GM23338 (cell line): ENCODE data around the gene CD34. TPM values are rescaled to one million over a fixed set of nuclear protein-coding genes. Genes with fewer than 3 reads are reported as not detected.

ENCODE experiments used
- ATAC-seq: fragments of 200-7000 bp; cut with Tn5 transposase; 3 replicates; pipeline ENCODE4 v1.9.1; 2020
- DNase-seq: peaks from one replicate; pipeline ENCODE4 v3.0.0-alpha.2; 2015; ENCODE audit warnings: low spot score
- H2AFZ ChIP-seq: fragments of 200-600 bp; sonication (generic); 2 replicates; pipeline ENCODE4 v1.8.0; 2016; ENCODE audit warnings: antibody characterized with exemption, mild to moderate bottlenecking, moderate library complexity
- H3F3A ChIP-seq: fragments of 200-600 bp; sonication (generic); replicated peaks from 2 replicates; pipeline ENCODE4 v1.8.0; 2017; ENCODE audit warnings: antibody characterized with exemption, mixed run types, low read depth
- H3K27ac ChIP-seq: fragments of 200-600 bp; sonication (generic); 2 replicates; pipeline ENCODE4 v1.6.1; 2016; ENCODE audit warnings: low read depth
- H3K27me3 ChIP-seq: fragments of 200-600 bp; sonication (generic); 2 replicates; pipeline ENCODE4 v1.8.0; 2016; ENCODE audit warnings: mild to moderate bottlenecking, mixed run types, moderate library complexity; ENCODE audit not compliant: insufficient read depth
- H3K36me3 ChIP-seq: fragments of 200-600 bp; sonication (generic); 2 replicates; pipeline ENCODE4 v1.8.0; 2016; ENCODE audit warnings: mild to moderate bottlenecking; ENCODE audit not compliant: insufficient read depth
- H3K4me1 ChIP-seq: fragments of 200-600 bp; sonication (generic); 2 replicates; pipeline ENCODE4 v1.8.0; 2016; ENCODE audit warnings: mild to moderate bottlenecking, moderate library complexity; ENCODE audit not compliant: insufficient read depth
- H3K4me2 ChIP-seq: fragments of 200-600 bp; sonication (generic); 2 replicates; pipeline ENCODE4 v1.7.1; 2017; ENCODE audit warnings: mixed run types
- H3K4me3 ChIP-seq: fragments of 200-600 bp; sonication (generic); 2 replicates; pipeline ENCODE4 v1.6.1; 2016; ENCODE audit warnings: mixed run types
- H3K79me2 ChIP-seq: fragments of 200-600 bp; sonication (generic); replicated peaks from 2 replicates; pipeline ENCODE4 v1.8.0; 2017; ENCODE audit warnings: mild to moderate bottlenecking; ENCODE audit not compliant: insufficient read depth
- H3K9me2 ChIP-seq: fragments of 200-600 bp; sonication (generic); 2 replicates; pipeline ENCODE4 v1.8.0; 2017; ENCODE audit not compliant: insufficient read depth
- H4K20me1 ChIP-seq: fragments of 200-600 bp; sonication (generic); replicated peaks from 2 replicates; pipeline ENCODE4 v1.8.0; 2017; ENCODE audit warnings: mild to moderate bottlenecking; ENCODE audit not compliant: insufficient read depth
- H3K27ac Mint-ChIP-seq: 2 replicates; pipeline ENCODE4 v1.8.0; 2020; ENCODE audit warnings: inconsistent platforms, mild to moderate bottlenecking, moderate library complexity, mixed read lengths
- H3K27me3 Mint-ChIP-seq: 3 replicates; pipeline ENCODE4 v1.8.0; 2022; ENCODE audit warnings: low read depth, mild to moderate bottlenecking, moderate library complexity, mixed read lengths, inconsistent platforms; ENCODE audit not compliant: insufficient read depth, poor library complexity
- H3K36me3 Mint-ChIP-seq: 3 replicates; pipeline ENCODE4 v1.8.0; 2021; ENCODE audit warnings: low read depth, mild to moderate bottlenecking, inconsistent platforms, moderate library complexity, mixed read lengths
- H3K4me1 Mint-ChIP-seq: 3 replicates; pipeline ENCODE4 v1.8.0; 2020; ENCODE audit warnings: mild to moderate bottlenecking, inconsistent platforms, mixed read lengths
- H3K4me3 Mint-ChIP-seq: 3 replicates; pipeline ENCODE4 v1.8.0; 2021; ENCODE audit warnings: moderate library complexity, mild to moderate bottlenecking, inconsistent platforms, mixed read lengths
- H3K9me3 Mint-ChIP-seq: 3 replicates; pipeline ENCODE4 v1.8.0; 2020; ENCODE audit warnings: moderate library complexity, mild to moderate bottlenecking, inconsistent platforms, mixed read lengths
- CREB1 ChIP-seq: fragments of 250-450 bp; sonication (Bioruptor Pico); IDR thresholded peaks from 2 replicates; pipeline ENCODE4 v1.5.0; 2020; ENCODE audit warnings: low read depth, mild to moderate bottlenecking, moderate library complexity
- EZH2 ChIP-seq: fragments of 200-600 bp; sonication (generic); IDR thresholded peaks from one replicate; pipeline ENCODE4 v1.8.0; 2017; ENCODE audit warnings: antibody characterized with exemption, mild to moderate bottlenecking, low read depth; ENCODE audit not compliant: unreplicated experiment
- EZH2phosphoT487 ChIP-seq: fragments of 200-600 bp; sonication (generic); IDR thresholded peaks from one replicate; pipeline ENCODE4 v1.8.1; 2018; ENCODE audit warnings: antibody characterized with exemption; ENCODE audit not compliant: unreplicated experiment
- JUNB ChIP-seq: IDR thresholded peaks from one replicate; pipeline ENCODE4 v1.6.1; 2016; ENCODE audit warnings: antibody characterized with exemption; ENCODE audit not compliant: unreplicated experiment
- NANOG ChIP-seq: IDR thresholded peaks from 2 replicates; pipeline ENCODE4 v1.6.1; 2016; ENCODE audit warnings: antibody characterized with exemption, borderline replicate concordance
- POLR2AphosphoS5 ChIP-seq: IDR thresholded peaks from 2 replicates; pipeline ENCODE4 v1.6.1; 2016; ENCODE audit warnings: antibody characterized with exemption, low read depth
- REST ChIP-seq: IDR thresholded peaks from one replicate; pipeline ENCODE4 v1.6.1; 2018; ENCODE audit warnings: antibody characterized with exemption; ENCODE audit not compliant: unreplicated experiment
- STAT1 ChIP-seq: IDR thresholded peaks from one replicate; pipeline ENCODE4 v1.6.1; 2016; ENCODE audit warnings: antibody characterized with exemption; ENCODE audit not compliant: unreplicated experiment
- ZNF331 ChIP-seq: fragments of 250-450 bp; sonication (Bioruptor Pico); IDR thresholded peaks from 2 replicates; pipeline ENCODE4 v1.5.0; 2020; ENCODE audit warnings: low read depth, mild to moderate bottlenecking, moderate library complexity
- polyA plus RNA-seq: library from polyadenylated mRNA; unstranded; fragments of >200 nt; fragmentation: Nextera tagmentation; extraction: Ambion mirVana; gene quantifications from 2 replicates; pipeline ENCODE4 v1.2.1, GENCODE V29; 2016
- total RNA-seq: library from RNA; depleted of rRNA; stranded (reverse); fragments of >200 nt; shearing (Covaris generic); gene quantifications from 2 replicates; pipeline ENCODE4 v1.2.3, GENCODE V29; 2014
- TF ChIP-seq, protein P1 (sequence below), 2 experiments: fragments of 200-600 bp in 1 of 2; sonication (generic) in 1 of 2; conservative IDR thresholded peaks; 2 replicates each; pipeline versions ENCODE4 v1.5.1 to v1.6.1; 2016 to 2017; ENCODE audit warnings: antibody characterized with exemption in 2 of 2, low read depth in 2 of 2, mild to moderate bottlenecking in 2 of 2, moderate library complexity in 1 of 2
- TF ChIP-seq, protein P2 (sequence below): IDR thresholded peaks from 2 replicates; pipeline ENCODE4 v1.6.1; 2016; ENCODE audit warnings: antibody characterized with exemption

The CD34 gene
- total and polyA plus RNA-seq, 2 experiments from 2014 or later: 0.07 to 0.18 TPM

DNA sequence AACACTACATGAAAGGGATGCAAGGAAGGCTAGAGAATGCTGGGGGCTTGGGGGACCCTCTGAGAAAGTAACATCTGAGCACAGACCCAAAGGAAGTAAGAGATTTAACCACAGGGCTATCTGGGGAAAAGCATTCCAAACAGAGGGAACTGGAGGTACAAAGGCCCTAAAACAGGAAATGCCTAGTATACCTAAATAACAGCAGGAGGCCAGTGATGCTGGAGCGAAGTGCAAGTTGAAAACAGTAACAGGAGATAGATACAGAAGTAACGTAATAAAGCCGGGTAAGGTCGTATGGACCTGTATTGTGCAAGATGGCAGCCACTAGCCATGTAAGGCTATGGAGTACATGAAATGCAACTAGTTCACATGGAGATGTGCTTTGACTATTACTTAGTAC lies 52.1 kb downstream of the CD34 start:
- ATAC-seq (no peak), DNase-seq (peak; percentile 62)
- Histone ChIP-seq H3K27ac (no peak overlapping the region), H3K4me3 (no peak overlapping the region), H4K20me1 (no peaks in the 10 kb centered on the region), H3K4me1 (peaks cover 10% of the 10 kb centered on the region), H3K27me3 (no peaks in the 10 kb centered on the region), H3K9me2 (0 out of 2 replicates have a peak, but pooled peaks cover 3% of the 10 kb centered on the region), H3K4me2 (peak overlapping the region; percentile 27), H3K79me2 (no peaks in the 10 kb centered on the region), H2AFZ (no peak overlapping the region), H3K36me3 (no peaks in the 10 kb centered on the region), H3F3A (no peaks in the 10 kb centered on the region)
- no peaks in the 10 kb centered on the region for H3K9me3 Mint-ChIP-seq
- no peaks in the 10 kb centered on the region for H3K36me3 Mint-ChIP-seq
- H3K27me3 Mint-ChIP-seq: no peaks in the 10 kb centered on the region
- H3K27ac Mint-ChIP-seq: no peak overlapping the region
- H3K4me3 Mint-ChIP-seq: no peak overlapping the region
- no peaks in the 10 kb centered on the region; the same call in 2 of the 3 replicates for H3K4me1 Mint-ChIP-seq
- TF ChIP-seq, protein P1, sequence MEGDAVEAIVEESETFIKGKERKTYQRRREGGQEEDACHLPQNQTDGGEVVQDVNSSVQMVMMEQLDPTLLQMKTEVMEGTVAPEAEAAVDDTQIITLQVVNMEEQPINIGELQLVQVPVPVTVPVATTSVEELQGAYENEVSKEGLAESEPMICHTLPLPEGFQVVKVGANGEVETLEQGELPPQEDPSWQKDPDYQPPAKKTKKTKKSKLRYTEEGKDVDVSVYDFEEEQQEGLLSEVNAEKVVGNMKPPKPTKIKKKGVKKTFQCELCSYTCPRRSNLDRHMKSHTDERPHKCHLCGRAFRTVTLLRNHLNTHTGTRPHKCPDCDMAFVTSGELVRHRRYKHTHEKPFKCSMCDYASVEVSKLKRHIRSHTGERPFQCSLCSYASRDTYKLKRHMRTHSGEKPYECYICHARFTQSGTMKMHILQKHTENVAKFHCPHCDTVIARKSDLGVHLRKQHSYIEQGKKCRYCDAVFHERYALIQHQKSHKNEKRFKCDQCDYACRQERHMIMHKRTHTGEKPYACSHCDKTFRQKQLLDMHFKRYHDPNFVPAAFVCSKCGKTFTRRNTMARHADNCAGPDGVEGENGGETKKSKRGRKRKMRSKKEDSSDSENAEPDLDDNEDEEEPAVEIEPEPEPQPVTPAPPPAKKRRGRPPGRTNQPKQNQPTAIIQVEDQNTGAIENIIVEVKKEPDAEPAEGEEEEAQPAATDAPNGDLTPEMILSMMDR (conservative IDR thresholded peaks at IDR 0.05; ENCODE audit: low read depth in 2 of 2): no peak
- TF ChIP-seq, protein P2, sequence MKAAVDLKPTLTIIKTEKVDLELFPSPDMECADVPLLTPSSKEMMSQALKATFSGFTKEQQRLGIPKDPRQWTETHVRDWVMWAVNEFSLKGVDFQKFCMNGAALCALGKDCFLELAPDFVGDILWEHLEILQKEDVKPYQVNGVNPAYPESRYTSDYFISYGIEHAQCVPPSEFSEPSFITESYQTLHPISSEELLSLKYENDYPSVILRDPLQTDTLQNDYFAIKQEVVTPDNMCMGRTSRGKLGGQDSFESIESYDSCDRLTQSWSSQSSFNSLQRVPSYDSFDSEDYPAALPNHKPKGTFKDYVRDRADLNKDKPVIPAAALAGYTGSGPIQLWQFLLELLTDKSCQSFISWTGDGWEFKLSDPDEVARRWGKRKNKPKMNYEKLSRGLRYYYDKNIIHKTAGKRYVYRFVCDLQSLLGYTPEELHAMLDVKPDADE: peak; percentile 20; the same call in 1 of the 2 replicates
- TF ChIP-seq STAT1 (no peak), NANOG (no peak)

- Histone ChIP-seq H3K27ac (no peak overlapping the region), H2AFZ (no peak overlapping the region), H3K4me1 (peaks cover 13% of the 10 kb centered on the region), H4K20me1 (no peaks in the 10 kb centered on the region), H3F3A (no peaks in the 10 kb centered on the region), H3K9me2 (0 out of 2 replicates have a peak, but pooled peaks cover 3% of the 10 kb centered on the region), H3K79me2 (no peaks in the 10 kb centered on the region), H3K36me3 (no peaks in the 10 kb centered on the region), H3K4me2 (peak overlapping the region; percentile 27), H3K4me3 (no peak overlapping the region), H3K27me3 (no peaks in the 10 kb centered on the region)
- Mint-ChIP-seq H3K4me3 (no peak overlapping the region), H3K27me3 (no peaks in the 10 kb centered on the region), H3K27ac (no peak overlapping the region), H3K4me1 (peaks cover 3% of the 10 kb centered on the region; the same call in 2 of the 3 replicates), H3K36me3 (no peaks in the 10 kb centered on the region), H3K9me3 (no peaks in the 10 kb centered on the region)
- ATAC-seq: no peak
- DNase-seq: no peak
- TF ChIP-seq CREB1 (CRISPR knock-in tag) (no peak), EZH2 (no peak), REST (no peak), ZNF331 (CRISPR knock-in tag) (no peak), POLR2AphosphoS5 (no peak), STAT1 (no peak), EZH2phosphoT487 (no peak), JUNB (no peak)
- TF ChIP-seq, protein P2: no peak
- TF ChIP-seq, protein P1 (conservative IDR thresholded peaks at IDR 0.05; ENCODE audit: low read depth in 2 of 2): no peak
Observed at GRCh38 chr1:207858281-207858680, 52.6 kb downstream of the CD34 start.
